ENCODE data around the gene ID1. TPM values are rescaled to one million over a fixed set of nuclear protein-coding genes. Genes with fewer than 3 reads are reported as not detected.
"Not testable (repeated sequence)": the region's sequence is repeated elsewhere in the genome, so short reads cannot be mapped to it uniquely, and the experiment has no call there.

ID1 gene
- polyA plus RNA-seq, 5 donors = 63.0 to 180 (median 130) TPM

DNA sequence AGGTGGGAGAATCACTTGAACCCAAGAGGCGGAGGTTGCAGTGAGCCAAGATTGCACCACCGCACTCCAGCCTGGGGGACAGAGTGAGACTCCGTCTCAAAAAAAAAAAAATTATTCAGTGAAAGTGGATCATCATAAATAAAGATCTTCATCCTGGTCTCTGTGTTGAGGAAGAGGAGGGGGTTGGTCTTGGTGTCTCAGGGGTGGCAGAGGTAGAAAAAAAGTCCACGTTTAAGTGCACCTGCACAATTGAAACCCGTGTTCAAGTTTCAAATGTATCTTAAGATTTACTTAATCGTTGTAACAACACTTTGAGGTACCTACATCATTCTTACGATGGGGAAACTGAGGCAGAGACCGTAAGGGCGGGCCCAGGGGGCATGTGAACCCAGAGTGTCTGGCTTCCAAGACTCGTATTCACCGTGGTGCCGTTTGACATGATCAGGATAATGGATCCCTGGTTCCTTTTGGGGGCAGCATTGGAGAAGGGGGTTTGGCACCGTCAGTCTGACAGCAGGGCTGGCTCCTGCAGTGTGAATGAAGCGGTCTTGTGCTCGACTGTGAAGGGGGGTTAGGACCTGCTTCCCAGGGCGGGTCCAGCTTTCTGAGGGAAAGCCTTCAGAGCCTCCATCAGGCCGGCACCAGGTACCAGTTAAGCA lies 32.9 kb upstream of the ID1 start:
- DNase-seq = no peak

DNA sequence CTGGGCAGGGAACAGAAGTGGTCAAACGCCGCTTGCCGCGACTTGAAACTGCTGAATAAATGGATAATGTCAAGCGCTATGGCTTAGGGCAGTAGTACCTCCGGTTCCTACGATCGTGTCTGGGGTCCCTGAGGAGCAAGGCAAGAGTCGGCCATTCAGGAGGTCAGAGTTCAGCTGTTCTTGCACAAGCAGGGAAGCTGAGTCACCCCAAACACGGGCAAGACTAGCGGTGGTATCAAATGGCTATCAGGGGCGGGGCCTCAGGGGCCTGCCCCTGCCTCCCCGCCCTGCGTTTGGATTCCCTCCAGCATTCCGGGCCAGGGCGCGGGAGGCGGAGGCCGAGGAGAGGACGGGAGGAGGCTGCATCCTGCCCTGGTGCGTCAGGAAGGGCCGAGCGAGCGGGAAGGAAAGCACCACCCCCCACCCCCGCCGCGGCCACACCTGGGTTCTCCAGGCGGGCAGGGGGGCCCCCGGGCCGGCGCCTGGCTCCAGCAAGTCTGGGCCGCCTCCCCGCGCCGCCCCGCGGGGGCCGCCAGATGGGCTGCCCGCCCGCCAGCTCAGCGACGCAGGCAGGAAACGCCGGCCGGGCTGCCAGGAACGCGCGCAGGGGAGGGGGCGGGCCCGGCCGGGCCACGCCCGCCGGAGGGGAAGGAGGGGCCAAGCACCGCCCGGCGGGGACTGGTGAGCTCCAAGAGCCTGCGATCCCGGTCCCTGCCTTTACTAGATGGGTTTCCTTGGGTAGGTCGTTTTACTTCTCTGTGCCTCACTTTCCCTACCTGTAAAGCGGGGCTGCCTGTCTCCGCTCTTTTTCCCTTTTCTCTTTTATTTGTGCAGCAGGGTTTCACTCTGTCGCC lies 32.2 kb upstream of the ID1 start:
- peak; percentile 97 for DNase-seq

DNA sequence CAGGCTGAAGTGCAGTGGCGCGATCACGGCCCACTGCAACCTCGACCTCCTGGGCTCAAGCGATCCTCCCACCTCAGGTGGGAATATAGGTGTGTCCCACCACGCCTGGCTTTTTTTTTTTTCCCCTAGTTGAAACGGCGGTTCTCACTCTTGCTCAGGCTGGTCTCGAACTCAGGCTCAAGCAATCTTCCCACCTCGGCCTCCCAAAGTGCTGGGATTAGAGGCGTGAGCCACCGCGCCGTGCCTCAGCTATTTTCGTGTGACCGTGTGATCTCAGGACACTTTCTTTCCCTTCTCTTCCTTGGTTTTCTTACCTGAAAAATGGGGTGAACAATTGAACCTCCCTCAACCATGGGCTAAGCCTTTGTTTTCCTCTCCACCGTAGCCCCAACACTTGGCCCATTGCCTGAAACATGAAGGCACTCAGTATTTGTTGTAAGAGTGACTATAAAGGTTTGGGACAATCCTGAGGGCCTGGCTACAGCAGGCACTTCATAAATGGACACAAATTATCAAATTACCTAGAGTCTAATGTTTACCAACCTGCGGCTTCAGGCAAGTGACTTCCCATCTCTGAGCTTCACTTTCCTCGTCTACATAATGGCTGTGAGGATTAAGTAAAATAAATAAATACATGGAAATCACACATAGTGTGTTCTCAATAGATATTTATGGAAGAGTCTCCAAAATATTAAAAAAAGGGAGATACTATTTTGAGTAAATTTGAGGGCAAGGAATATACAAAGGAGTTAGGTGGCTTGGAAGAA lies 31.4 kb upstream of the ID1 start:
- DNase-seq = no peak

DNA sequence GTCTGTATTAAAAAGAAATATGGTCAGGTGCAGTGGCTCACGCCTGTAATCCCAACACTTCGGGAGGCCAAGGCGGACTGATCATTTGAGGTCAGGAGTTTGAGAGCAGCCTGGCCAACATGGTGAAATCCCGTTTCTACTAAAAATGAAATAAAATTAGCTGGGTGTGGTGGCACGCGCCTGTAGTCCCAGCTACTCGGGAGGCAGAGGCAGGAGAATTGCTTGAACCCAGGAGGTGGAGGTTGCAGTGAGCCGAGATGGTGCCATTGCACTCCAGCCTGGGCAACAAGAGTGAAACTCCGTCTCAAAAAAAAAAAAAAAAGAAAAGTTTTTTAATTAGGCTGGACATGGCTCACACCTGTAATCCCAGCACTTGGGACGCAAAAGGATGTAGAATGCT lies 30.1 kb upstream of the ID1 start:
- not testable (repeated sequence) for DNase-seq

GRCh38 chr20:31576751-31577150 lies 28.3 kb upstream of the ID1 start:
- DNase-seq = no peak

DNA sequence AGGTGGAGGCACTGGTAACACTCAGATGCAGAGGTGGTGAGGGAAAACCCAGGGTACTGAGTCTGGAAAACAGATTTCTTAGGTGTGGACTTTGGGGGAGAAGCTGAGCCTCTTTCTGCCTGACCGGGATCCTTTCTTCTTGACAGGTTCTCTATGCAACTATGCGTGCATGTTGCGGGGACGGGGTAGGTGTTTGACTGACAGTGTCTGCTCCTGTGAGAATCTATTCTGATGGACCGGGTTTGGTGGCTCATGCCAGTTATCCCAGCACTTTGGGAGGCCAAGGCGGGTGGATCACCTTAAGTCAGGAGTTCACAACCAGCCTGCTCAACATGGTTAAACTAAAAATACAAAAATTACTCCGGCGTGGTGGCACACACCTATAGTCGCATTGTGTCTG lies 27.9 kb upstream of the ID1 start:
- DNase-seq = no peak

GRCh38 chr20:31578448-31579138 lies 26.5 kb upstream of the ID1 start:
- no peak for DNase-seq

- DNase-seq = no peak
Observed at GRCh38 chr20:31579245-31579644, 25.8 kb upstream of the ID1 start.

- not testable (repeated sequence) for DNase-seq
Observed at GRCh38 chr20:31579941-31580651, 25.0 kb upstream of the ID1 start.

- no peak for DNase-seq
Observed at GRCh38 chr20:31580706-31581105, 24.4 kb upstream of the ID1 start.

DNA sequence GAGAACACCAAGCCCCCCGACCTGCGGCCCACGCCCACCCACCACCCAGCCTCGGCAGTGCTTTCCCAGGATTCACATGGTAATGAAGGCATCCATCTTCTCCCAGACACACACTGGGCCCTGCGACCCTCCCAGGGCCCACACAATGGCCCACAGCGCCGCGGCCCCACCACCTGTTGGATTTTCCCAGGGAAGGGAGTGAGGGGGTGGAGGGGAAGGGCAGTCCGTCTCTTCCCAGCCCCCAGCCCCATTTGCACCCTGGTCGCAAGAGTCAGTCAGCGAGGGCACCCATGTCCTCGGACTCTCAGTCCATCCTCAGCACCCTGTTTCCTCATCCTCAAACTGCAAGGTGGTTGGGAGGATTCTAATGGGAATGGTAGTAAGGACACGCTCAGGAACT lies 23.7 kb upstream of the ID1 start:
- no peak for DNase-seq

GRCh38 chr20:31587545-31588389 lies 17.3 kb upstream of the ID1 start:
- DNase-seq = peak in 1 of 2 donors; percentile 55

GRCh38 chr20:31590717-31591225 lies 14.3 kb upstream of the ID1 start:
- DNase-seq = no peak

- DNase-seq = no peak
Observed at GRCh38 chr20:31593221-31594001, 11.7 kb upstream of the ID1 start.

- no peak for DNase-seq
Observed at GRCh38 chr20:31594002-31594557, 11.0 kb upstream of the ID1 start.

DNA sequence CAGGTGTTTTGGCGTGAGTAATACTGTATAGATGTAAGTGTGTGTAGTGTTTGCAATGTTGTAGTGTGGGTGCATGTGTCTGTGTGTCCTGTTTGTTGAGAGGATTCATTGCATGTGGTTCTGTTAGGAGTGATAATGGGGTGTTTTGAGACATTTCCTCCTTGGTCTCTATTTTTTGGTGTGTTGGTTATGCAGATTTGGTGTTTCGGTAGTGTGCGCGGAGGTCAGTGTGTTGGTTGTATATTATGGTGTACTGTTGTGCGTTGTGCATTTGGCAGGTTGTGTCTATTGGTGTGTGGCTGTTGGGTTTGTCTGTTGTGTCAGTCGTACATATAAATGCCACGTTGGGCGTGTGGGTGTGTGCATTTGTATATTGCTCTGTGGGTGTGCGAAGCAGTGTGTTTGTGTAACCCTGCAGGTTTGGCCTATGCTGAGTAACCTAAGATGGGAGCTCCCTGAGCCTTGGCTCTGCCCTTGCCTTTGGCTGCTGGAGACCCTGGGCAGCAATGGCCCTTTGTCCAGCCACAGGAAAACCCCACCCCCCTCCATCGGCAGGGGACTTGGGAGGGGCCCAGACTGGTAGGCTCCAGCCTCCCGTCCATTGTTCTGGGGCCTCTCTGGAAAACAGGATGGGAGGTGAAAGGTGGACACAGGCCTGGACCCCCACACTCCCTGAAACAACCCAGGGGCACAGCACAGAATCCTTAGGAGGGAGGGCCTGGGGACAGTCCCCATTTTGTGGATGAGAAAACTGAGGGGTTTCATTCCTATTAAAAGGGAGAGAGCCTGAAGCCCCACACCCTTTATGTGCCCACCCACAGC lies 10.3 kb upstream of the ID1 start:
- DNase-seq = no peak

DNA sequence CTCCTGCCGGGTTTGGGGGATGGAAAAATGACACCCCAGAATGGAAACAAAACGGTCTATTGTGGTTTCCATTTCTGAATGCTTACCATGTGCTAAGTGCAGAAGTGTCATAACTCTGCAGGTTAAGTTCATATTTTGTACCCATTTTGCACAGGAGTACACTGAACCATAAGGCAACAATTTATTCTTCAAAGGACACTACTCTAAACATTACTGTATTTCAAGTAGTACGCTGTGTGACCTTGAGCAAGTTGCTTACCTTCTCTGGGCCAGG lies 9.8 kb upstream of the ID1 start:
- no peak for DNase-seq
